PC-3 (cell line): Measurements from ENCODE around the gene RB1. TPM values are rescaled to one million over a fixed set of nuclear protein-coding genes. Genes with fewer than 3 reads are reported as not detected.
A peak's percentile ranks its signal among the peaks of the same experiment; 100 is the strongest.

Experiments
- ATAC-seq: fragments of 200-7000 bp; cut with Tn5 transposase; 2 replicates; pipeline ENCODE4 v1.9.1; 2020; ENCODE audit warnings: mild to moderate bottlenecking, moderate library complexity
- BruUV-seq: library from RNA; stranded (reverse); fragments of 400-500 nt; replicated peaks from 2 replicates; lab custom pipeline; 2021; lab: Mats Ljungman, UMichigan
- CTCF ChIA-PET: fragments of 300-600 bp; sonication (Branson Sonifier 250); formaldehyde crosslinking; loops from one replicate; lab custom pipeline; 2022; ENCODE audit warnings: antibody characterized with exemption; lab: Charles Lee
- POLR2A ChIA-PET: fragments of 300-600 bp; sonication (Branson Sonifier 250); formaldehyde crosslinking; loops from one replicate; lab custom pipeline; 2022; ENCODE audit warnings: antibody characterized with exemption; ENCODE audit not compliant: unreplicated experiment; lab: Charles Lee
- DNase-seq: peaks from one replicate; pipeline ENCODE4 v3.0.0-alpha.2; 2015
- H2AFZ ChIP-seq: fragments of 300-600 bp; sonication (generic); 2 replicates; pipeline ENCODE4 v1.6.0; 2016; ENCODE audit warnings: antibody characterized with exemption, low read length
- H3F3A ChIP-seq: fragments of 300-600 bp; sonication (generic); one replicate; pipeline ENCODE4 v1.6.0; 2017; ENCODE audit warnings: antibody characterized with exemption, low read length, control low read depth, mild to moderate bottlenecking; ENCODE audit not compliant: unreplicated experiment
- H3K27ac ChIP-seq: fragments of 300-600 bp; sonication (generic); 2 replicates; pipeline ENCODE4 v1.5.1; 2016; ENCODE audit warnings: mild to moderate bottlenecking, low read length
- H3K27me3 ChIP-seq: fragments of 300-600 bp; sonication (generic); 2 replicates; pipeline ENCODE4 v1.6.1; 2016; ENCODE audit warnings: low read length, mixed read lengths
- H3K36me3 ChIP-seq: fragments of 300-600 bp; sonication (generic); 2 replicates; pipeline ENCODE4 v1.6.1; 2016; ENCODE audit warnings: low read depth, mixed run types, low read length, mixed read lengths
- H3K4me1 ChIP-seq: fragments of 300-600 bp; sonication (generic); 2 replicates; pipeline ENCODE4 v1.5.1; 2016; ENCODE audit warnings: low read length; ENCODE audit not compliant: insufficient read depth
- H3K4me2 ChIP-seq: fragments of 300-600 bp; sonication (generic); 2 replicates; pipeline ENCODE4 v1.6.0; 2016; ENCODE audit warnings: low read length
- H3K4me3 ChIP-seq: fragments of 300-600 bp; sonication (generic); 2 replicates; pipeline ENCODE4 v1.5.1; 2016; ENCODE audit warnings: mild to moderate bottlenecking, low read length, mixed read lengths
- H3K79me2 ChIP-seq: fragments of 300-600 bp; sonication (generic); 2 replicates; pipeline ENCODE4 v1.6.1; 2017; ENCODE audit warnings: low read length, mixed read lengths
- H3K9ac ChIP-seq: fragments of 300-600 bp; sonication (generic); 2 replicates; pipeline ENCODE4 v1.6.0; 2016; ENCODE audit warnings: mild to moderate bottlenecking, low read length
- H3K9me2 ChIP-seq: fragments of 300-600 bp; sonication (generic); replicated peaks from 2 replicates; pipeline ENCODE4 v1.6.1; 2016; ENCODE audit warnings: mixed run types, low read length, mixed read lengths
- H3K9me3 ChIP-seq: fragments of 300-600 bp; sonication (generic); 2 replicates; pipeline ENCODE4 v1.6.1; 2016; ENCODE audit warnings: low read length, mixed read lengths
- H4K20me1 ChIP-seq: fragments of 300-600 bp; sonication (generic); 2 replicates; pipeline ENCODE4 v1.6.1; 2016; ENCODE audit warnings: low read length, mixed read lengths
- CTCF ChIP-seq: fragments of 300-600 bp; sonication (generic); conservative IDR thresholded peaks from 2 replicates; pipeline ENCODE4 v1.5.1; 2017; ENCODE audit warnings: antibody characterized with exemption, low read depth, mild to moderate bottlenecking, low read length
- EZH2 ChIP-seq: fragments of 300-600 bp; sonication (generic); IDR thresholded peaks from one replicate; pipeline ENCODE4 v1.6.1; 2017; ENCODE audit warnings: antibody characterized with exemption, mild to moderate bottlenecking, low read length; ENCODE audit not compliant: unreplicated experiment
- EZH2phosphoT487 ChIP-seq: fragments of 300-600 bp; sonication (generic); IDR thresholded peaks from 2 replicates; pipeline ENCODE4 v1.6.1; 2018; ENCODE audit warnings: mild to moderate bottlenecking, antibody characterized with exemption, low read length, borderline replicate concordance
- intact Hi-C: fragments of 100-400 bp; cut with micrococcal nuclease; formaldehyde crosslinking; loops from 2 replicates; pipeline ENCODE4 v1.9.0; 2023
- total RNA-seq: library from RNA; depleted of rRNA; stranded (reverse); fragments of >200 nt; gene quantifications from 2 replicates; pipeline ENCODE4 v1.2.3, GENCODE V29; 2014

The RB1 gene
- total RNA-seq, 1 experiment from 2014 or later: 14.3 TPM

- Histone ChIP-seq H3K36me3 (peaks cover 17% of the 10 kb centered on the region), H4K20me1 (no peaks in the 10 kb centered on the region), H3F3A (no peaks in the 10 kb centered on the region), H3K79me2 (no peaks in the 10 kb centered on the region), H3K27me3 (no peaks in the 10 kb centered on the region), H3K9me3 (no peaks in the 10 kb centered on the region), H3K9ac (no peak overlapping the region), H3K4me2 (no peak overlapping the region), H2AFZ (no peak overlapping the region), H3K27ac (no peak overlapping the region), H3K9me2 (no peaks in the 10 kb centered on the region), H3K4me1 (peaks cover 6% of the 10 kb centered on the region; the same call in 1 of the 2 replicates), H3K4me3 (no peak overlapping the region)
- intact Hi-C loops: no loop called here
- ATAC-seq (no peak), DNase-seq (peak; percentile 31)
- CTCF ChIA-PET: no interaction called here
- POLR2A ChIA-PET: interaction anchor here (0.6 kb wide), 1 partner anchor 19 kb away, joined by 4 read pairs; no protein-coding TSS in a partner anchor
- BruUV-seq: no TSS peak
- TF ChIP-seq EZH2: no peak
- no peak for TF ChIP-seq CTCF
- TF ChIP-seq EZH2phosphoT487: no peak
Measured at GRCh38 chr13:48263196-48263595, 40.4 kb upstream of the RB1 start.

GRCh38 chr13:48264058-48264457 is 39.5 kb upstream of the RB1 start:
- no peaks in the 10 kb centered on the region for H3F3A ChIP-seq
- no peak for DNase-seq
- ATAC-seq: no peak
- no peak overlapping the region for H3K4me3 ChIP-seq
- H3K27ac ChIP-seq: no peak overlapping the region
- no peaks in the 10 kb centered on the region for H4K20me1 ChIP-seq
- no TSS peak for BruUV-seq
- ChIA-PET POLR2A (interaction anchor here (0.6 kb wide), 1 partner anchor 18 kb away, joined by 4 read pairs; no protein-coding TSS in a partner anchor), CTCF (no interaction called here)
- H3K9me3 ChIP-seq: no peaks in the 10 kb centered on the region
- intact Hi-C loops: no loop called here
- no peaks in the 10 kb centered on the region for H3K79me2 ChIP-seq
- no peaks in the 10 kb centered on the region for H3K27me3 ChIP-seq
- H3K4me2 ChIP-seq: no peak overlapping the region
- H2AFZ ChIP-seq: no peak overlapping the region
- H3K9ac ChIP-seq: no peak overlapping the region
- H3K4me1 ChIP-seq: peaks cover 11% of the 10 kb centered on the region; the same call in 1 of the 2 replicates
- peaks cover 15% of the 10 kb centered on the region for H3K36me3 ChIP-seq
- TF ChIP-seq EZH2 (no peak), EZH2phosphoT487 (no peak), CTCF (no peak)
- H3K9me2 ChIP-seq: no peaks in the 10 kb centered on the region

GRCh38 chr13:48265217-48265815 is 38.2 kb upstream of the RB1 start:
- no peak for DNase-seq
- Histone ChIP-seq H2AFZ (no peak overlapping the region), H3K79me2 (no peaks in the 10 kb centered on the region), H3K9me2 (no peaks in the 10 kb centered on the region), H3K36me3 (peaks cover 11% of the 10 kb centered on the region), H4K20me1 (no peaks in the 10 kb centered on the region), H3K4me2 (no peak overlapping the region), H3K9ac (no peak overlapping the region), H3F3A (no peaks in the 10 kb centered on the region), H3K4me1 (peaks cover 12% of the 10 kb centered on the region; the same call in 1 of the 2 replicates), H3K27me3 (no peaks in the 10 kb centered on the region), H3K9me3 (no peaks in the 10 kb centered on the region), H3K4me3 (no peak overlapping the region), H3K27ac (no peak overlapping the region)
- no TSS peak for BruUV-seq
- CTCF ChIA-PET: no interaction called here
- POLR2A ChIA-PET: no interaction called here
- intact Hi-C loops: no loop called here
- no peak for ATAC-seq
- TF ChIP-seq EZH2 (no peak), CTCF (no peak), EZH2phosphoT487 (no peak)
